Kidney (tissue), 14 donors: ENCODE results near the gene SLC7A4. TPM values are rescaled to one million over a fixed set of nuclear protein-coding genes. Genes with fewer than 3 reads are reported as not detected.

Experiments used
- DNase-seq, 5 donors: peaks; one replicate each; pipeline ENCODE4 v3.0.0-alpha.2; 2013 to 2020
- FAIRE-seq: peaks from 2 replicates; lab custom pipeline; 2012; peaks lifted over from hg19 to GRCh38; lab: Jason Lieb, UNC
- H3K27ac ChIP-seq, 2 donors: one replicate each; pipeline ENCODE4 v1.7.0; 2013; ENCODE audit warnings: low read depth in 2 of 2, low read length in 2 of 2, inconsistent platforms in 1 of 2
- H3K27me3 ChIP-seq: one replicate; pipeline ENCODE4 v1.7.1; 2013; ENCODE audit warnings: low read length, inconsistent platforms; ENCODE audit not compliant: control insufficient read depth, insufficient read depth
- H3K36me3 ChIP-seq, 3 donors: one replicate each; pipeline versions ENCODE4 v1.7.0 to v1.7.1; 2013; ENCODE audit warnings: low read length in 3 of 3, control low read depth in 1 of 3, inconsistent platforms in 1 of 3; ENCODE audit not compliant: insufficient read depth in 3 of 3, control insufficient read depth in 2 of 3
- H3K4me1 ChIP-seq, 3 donors: one replicate each; pipeline versions ENCODE4 v1.7.0 to v1.7.1; 2013; ENCODE audit warnings: low read length in 3 of 3, inconsistent platforms in 1 of 3, low read depth in 1 of 3; ENCODE audit not compliant: control insufficient read depth in 2 of 3, insufficient read depth in 2 of 3
- H3K4me3 ChIP-seq, 3 donors: one replicate each; pipeline versions ENCODE4 v1.7.0 to v1.8.1; 2013; ENCODE audit warnings: low read length in 3 of 3, control low read depth in 1 of 3, inconsistent platforms in 1 of 3
- H3K9ac ChIP-seq, 3 donors: one replicate each; pipeline versions ENCODE4 v1.7.0 to v1.7.1; 2013; ENCODE audit warnings: low read length in 3 of 3, control low read depth in 1 of 3, inconsistent platforms in 1 of 3
- H3K9me3 ChIP-seq, 3 donors: one replicate each; pipeline versions ENCODE4 v1.7.0 to v1.7.1; 2013; ENCODE audit warnings: low read length in 3 of 3, control low read depth in 1 of 3, inconsistent platforms in 1 of 3; ENCODE audit not compliant: control insufficient read depth in 2 of 3, insufficient read depth in 1 of 3
- intact Hi-C: fragments of 100-400 bp; cut with DNase I; formaldehyde crosslinking; loops from one replicate; pipeline ENCODE4 v1.11.1; 2022
- polyA plus RNA-seq: library from polyadenylated mRNA; stranded (reverse); fragments of 350-450 nt; fragmentation: Illumina TruSeq; extraction: RNeasy Lipid Tissue Mini Kit (QIAGEN cat#74804); gene quantifications from one replicate; pipeline ENCODE4 v1.2.3, GENCODE V29; 2014; ENCODE audit warnings: low read depth, low replicate concordance; ENCODE audit not compliant: insufficient read depth
- total RNA-seq: library from RNA; stranded (reverse); fragmentation: NEBNext Ultra II Directional; extraction: Animal tissue kit (Norgen Biotek cat#: 25700); gene quantifications from one replicate; pipeline ENCODE4 v1.2.1, GENCODE V29; 2021
- TF ChIP-seq, protein P1 (sequence below): IDR thresholded peaks from 3 replicates; pipeline ENCODE4 v1.5.1; 2012; ENCODE audit warnings: mild to moderate bottlenecking, moderate library complexity, borderline replicate concordance; ENCODE audit not compliant: insufficient read depth; ENCODE audit errors: extremely low read depth
- donor health status: control.
- donor health status: control.
- donor health status: control.
- donor health status: control.
- donor health status: control.
- donor health status: DM: yes; HTN: yes; CAD: no.
- donor health status: Normal renal cell carcinoma (clear cell type).

The SLC7A4 gene
- total and polyA plus RNA-seq, 2 donors from 2014 or later = 0.57 to 1.2 TPM

DNA sequence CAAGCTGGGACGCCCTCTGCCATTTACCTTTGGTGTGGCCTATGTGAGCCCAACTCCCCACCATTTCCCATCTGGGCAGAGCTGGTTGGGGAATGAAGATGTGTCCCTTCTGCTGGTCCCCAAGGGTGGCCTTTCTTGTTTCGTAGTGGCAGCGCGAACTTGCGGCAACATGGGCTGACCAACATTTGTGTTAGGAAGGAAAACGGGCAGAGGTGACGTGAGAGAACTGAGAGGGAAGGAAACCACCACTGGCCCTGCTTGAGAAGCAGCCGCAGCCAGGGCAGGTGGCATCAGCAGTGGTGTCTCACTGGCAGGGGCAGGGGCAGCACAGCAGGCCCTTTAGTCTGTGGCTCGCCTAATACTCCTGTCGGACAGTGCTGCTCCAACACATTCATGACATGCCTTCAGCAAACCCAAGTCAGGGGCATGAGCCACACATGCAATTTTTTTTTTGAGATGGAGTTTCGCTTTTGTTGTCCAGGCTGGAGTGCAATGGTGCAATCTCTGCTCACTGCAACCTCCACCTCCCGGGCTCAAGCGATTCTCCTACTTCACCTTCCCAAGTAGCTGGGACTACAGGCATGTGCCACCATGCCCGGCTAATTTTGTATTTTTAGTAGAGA, 43.3 kb upstream of the SLC7A4 start:
- no peak overlapping the region for H3K27ac ChIP-seq
- intact Hi-C loops = no loop called here
- H3K4me3 ChIP-seq = no peak overlapping the region
- H3K36me3 ChIP-seq = no peaks in the 10 kb centered on the region
- no peak for FAIRE-seq
- no peak for DNase-seq
- no peaks in the 10 kb centered on the region for H3K9me3 ChIP-seq
- no peaks in the 10 kb centered on the region for H3K4me1 ChIP-seq
- H3K27me3 ChIP-seq = no peaks in the 10 kb centered on the region
- TF ChIP-seq, protein P1, sequence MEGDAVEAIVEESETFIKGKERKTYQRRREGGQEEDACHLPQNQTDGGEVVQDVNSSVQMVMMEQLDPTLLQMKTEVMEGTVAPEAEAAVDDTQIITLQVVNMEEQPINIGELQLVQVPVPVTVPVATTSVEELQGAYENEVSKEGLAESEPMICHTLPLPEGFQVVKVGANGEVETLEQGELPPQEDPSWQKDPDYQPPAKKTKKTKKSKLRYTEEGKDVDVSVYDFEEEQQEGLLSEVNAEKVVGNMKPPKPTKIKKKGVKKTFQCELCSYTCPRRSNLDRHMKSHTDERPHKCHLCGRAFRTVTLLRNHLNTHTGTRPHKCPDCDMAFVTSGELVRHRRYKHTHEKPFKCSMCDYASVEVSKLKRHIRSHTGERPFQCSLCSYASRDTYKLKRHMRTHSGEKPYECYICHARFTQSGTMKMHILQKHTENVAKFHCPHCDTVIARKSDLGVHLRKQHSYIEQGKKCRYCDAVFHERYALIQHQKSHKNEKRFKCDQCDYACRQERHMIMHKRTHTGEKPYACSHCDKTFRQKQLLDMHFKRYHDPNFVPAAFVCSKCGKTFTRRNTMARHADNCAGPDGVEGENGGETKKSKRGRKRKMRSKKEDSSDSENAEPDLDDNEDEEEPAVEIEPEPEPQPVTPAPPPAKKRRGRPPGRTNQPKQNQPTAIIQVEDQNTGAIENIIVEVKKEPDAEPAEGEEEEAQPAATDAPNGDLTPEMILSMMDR = no peak
- no peak overlapping the region for H3K9ac ChIP-seq

DNA sequence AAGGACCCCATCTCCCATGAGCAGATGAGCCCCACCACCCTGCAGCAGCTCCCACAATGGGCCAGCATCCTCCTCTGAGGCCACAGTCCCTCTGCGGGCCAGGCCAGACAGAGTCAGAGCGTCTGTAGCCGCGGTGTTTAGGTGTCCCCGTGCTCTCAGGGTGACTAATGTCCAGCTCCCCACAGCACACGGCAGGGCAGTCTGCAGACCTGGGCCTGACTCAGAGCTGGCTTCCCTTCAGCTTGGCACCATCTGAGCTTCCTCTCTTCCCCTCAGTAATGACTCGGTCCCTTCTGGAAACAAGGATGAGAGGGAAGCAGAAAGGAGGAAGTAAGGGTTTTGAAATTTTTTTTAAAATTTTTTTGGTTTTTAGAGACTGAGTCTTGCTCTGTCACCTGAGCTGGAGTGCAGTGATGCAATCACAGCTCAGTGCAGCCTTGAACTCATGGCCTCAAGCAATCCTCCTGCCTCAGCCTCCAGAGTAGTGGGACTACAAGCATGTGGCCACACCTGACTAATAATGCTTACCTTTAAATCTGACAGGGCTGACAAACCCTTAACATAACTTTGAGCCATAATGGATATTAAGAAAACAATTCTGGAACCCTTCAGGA, 41.8 kb upstream of the SLC7A4 start:
- intact Hi-C loops = no loop called here
- FAIRE-seq = no peak

DNA sequence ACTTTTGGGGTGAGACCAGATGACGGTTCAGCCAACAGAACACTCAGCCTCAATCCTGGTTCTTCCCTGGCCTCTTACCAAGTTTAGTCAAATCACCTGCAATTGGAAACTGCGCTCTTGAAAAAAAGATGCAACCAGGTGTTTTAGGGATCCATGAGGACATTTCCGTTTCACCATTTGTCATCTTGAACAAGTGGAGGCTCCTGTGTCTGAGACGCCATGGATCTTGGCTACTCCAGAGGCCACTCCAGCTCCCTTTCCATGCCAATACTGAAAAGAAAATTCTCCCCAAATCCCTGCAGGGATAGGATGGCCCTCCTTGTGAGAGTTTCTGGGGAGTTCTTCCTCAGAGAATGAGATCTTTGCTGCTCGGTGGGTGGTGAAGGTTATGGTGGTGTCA, 41.1 kb upstream of the SLC7A4 start:
- no peak for FAIRE-seq
- H3K9me3 ChIP-seq = no peaks in the 10 kb centered on the region
- H3K36me3 ChIP-seq = no peaks in the 10 kb centered on the region
- H3K27ac ChIP-seq = no peak overlapping the region
- intact Hi-C loops = no loop called here
- no peak overlapping the region for H3K4me3 ChIP-seq
- H3K27me3 ChIP-seq = no peaks in the 10 kb centered on the region
- H3K9ac ChIP-seq = no peak overlapping the region
- TF ChIP-seq, protein P1 = no peak
- no peaks in the 10 kb centered on the region for H3K4me1 ChIP-seq
- no peak for DNase-seq

More for the DNA sequence above, 41.8 kb upstream of the SLC7A4 start:
- TF ChIP-seq, protein P1 = no peak
- Histone ChIP-seq H3K9me3 (no peaks in the 10 kb centered on the region), H3K27me3 (no peaks in the 10 kb centered on the region), H3K36me3 (no peaks in the 10 kb centered on the region), H3K27ac (no peak overlapping the region), H3K4me3 (no peak overlapping the region), H3K9ac (no peak overlapping the region), H3K4me1 (no peaks in the 10 kb centered on the region)
- no peak for DNase-seq
